Measurements from ENCODE around the gene CTSO. TPM values are rescaled to one million over a fixed set of nuclear protein-coding genes. Genes with fewer than 3 reads are reported as not detected.

Gene CTSO
- total RNA-seq, 1 donor from 2014 or later = 30.5 TPM

DNA sequence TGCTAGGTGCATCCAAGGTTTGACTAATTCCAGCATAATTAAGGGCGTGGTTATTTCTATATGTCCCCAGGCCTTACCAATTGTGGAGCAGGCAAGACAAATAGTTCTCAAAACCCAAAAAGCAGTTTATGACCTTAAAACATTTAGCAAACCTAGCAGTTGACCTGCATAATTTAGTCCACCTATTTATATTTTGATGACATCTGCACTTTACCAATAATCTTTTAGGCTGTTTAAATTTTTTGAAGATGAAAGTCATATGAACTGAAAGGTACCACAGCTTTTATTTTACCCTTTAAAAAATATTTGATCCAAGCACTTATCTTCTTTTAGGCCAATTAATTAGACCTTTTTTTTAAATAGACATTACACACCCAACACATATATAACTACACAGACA, 77.8 kb downstream of the CTSO start:
- no peak for DNase-seq
- H3K27ac ChIP-seq = no peak overlapping the region
- no peaks in the 10 kb centered on the region for H3K4me1 ChIP-seq
- no peak for ATAC-seq
- TF ChIP-seq, protein P1, sequence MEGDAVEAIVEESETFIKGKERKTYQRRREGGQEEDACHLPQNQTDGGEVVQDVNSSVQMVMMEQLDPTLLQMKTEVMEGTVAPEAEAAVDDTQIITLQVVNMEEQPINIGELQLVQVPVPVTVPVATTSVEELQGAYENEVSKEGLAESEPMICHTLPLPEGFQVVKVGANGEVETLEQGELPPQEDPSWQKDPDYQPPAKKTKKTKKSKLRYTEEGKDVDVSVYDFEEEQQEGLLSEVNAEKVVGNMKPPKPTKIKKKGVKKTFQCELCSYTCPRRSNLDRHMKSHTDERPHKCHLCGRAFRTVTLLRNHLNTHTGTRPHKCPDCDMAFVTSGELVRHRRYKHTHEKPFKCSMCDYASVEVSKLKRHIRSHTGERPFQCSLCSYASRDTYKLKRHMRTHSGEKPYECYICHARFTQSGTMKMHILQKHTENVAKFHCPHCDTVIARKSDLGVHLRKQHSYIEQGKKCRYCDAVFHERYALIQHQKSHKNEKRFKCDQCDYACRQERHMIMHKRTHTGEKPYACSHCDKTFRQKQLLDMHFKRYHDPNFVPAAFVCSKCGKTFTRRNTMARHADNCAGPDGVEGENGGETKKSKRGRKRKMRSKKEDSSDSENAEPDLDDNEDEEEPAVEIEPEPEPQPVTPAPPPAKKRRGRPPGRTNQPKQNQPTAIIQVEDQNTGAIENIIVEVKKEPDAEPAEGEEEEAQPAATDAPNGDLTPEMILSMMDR (IDR thresholded peaks at IDR 0.05) = no peak
- no peaks in the 10 kb centered on the region for H3K36me3 ChIP-seq
- H3K27me3 ChIP-seq = no peaks in the 10 kb centered on the region
- no peaks in the 10 kb centered on the region for H3K9me3 ChIP-seq
- no peak overlapping the region for H3K4me3 ChIP-seq
- intact Hi-C loops (cut with DNase I) = no loop called here

Other genes starting within 250 kb of the CTSO start
- gene GUCY1B1, start 194.8 kb downstream of the CTSO start, total RNA-seq = 21.9 TPM
- gene ASIC5, start 87.6 kb downstream of the CTSO start, total RNA-seq = not detected
- gene TDO2, start 50.2 kb downstream of the CTSO start, total RNA-seq = 3.0 TPM